B cell (primary cell): ENCODE measurements around the gene TMEM239.

Experiments
- CTCF ChIP-seq: fragments of 200-600 bp; IDR thresholded peaks from one replicate; pipeline ENCODE4 v1.8.0; 2022; ENCODE audit warnings: antibody characterized with exemption, mild to moderate bottlenecking
- EZH2 ChIP-seq: IDR thresholded peaks from 2 replicates; pipeline ENCODE4 v1.6.1; 2012; ENCODE audit warnings: borderline replicate concordance, low read depth, mild to moderate bottlenecking, moderate library complexity, low read length; ENCODE audit not compliant: insufficient read depth, poor library complexity, severe bottlenecking

- no peak for TF ChIP-seq CTCF
- no peak for TF ChIP-seq EZH2
These were observed 20.0 kb upstream of the TMEM239 start for GRCh38 chr20:2796011-2796660.
